K562 (cell line): ENCODE results near the gene CALY. TPM values are rescaled to one million over a fixed set of nuclear protein-coding genes. Genes with fewer than 3 reads are reported as not detected.

Source experiments
- SETDB1 ChIP-seq: IDR thresholded peaks from one replicate; pipeline ENCODE4 v1.6.1; 2012; ENCODE audit warnings: low read length, control low read depth, inconsistent platforms
- polyA plus RNA-seq, 8 experiments: library from polyadenylated mRNA; depleted of rRNA in 4 of 8; stranded (reverse) in 5 of 8; unstranded in 3 of 8; fragments of >200 nt; fragmentation: Nextera tagmentation in 2 of 8; fragmentation: Illumina TruSeq in 1 of 8; extraction: Ambion mirVana in 2 of 8; extraction: Trizol in 1 of 8; gene quantifications; 2 replicates each; pipeline versions ENCODE4 v1.2.1 to v1.2.3, GENCODE V29; 2011 to 2014; ENCODE audit warnings: inconsistent platforms in 1 of 8, missing spikeins in 1 of 8
- total RNA-seq, 7 experiments: library from RNA; depleted of rRNA in 6 of 7; stranded (reverse); fragments of >200 nt in 6 of 7; fragmentation: Illumina TruSeq in 2 of 7; extraction: Trizol in 2 of 7; gene quantifications; 2 replicates each; pipeline versions ENCODE4 v1.2.1 to v1.2.3, GENCODE V29; 2011 to 2021; ENCODE audit warnings: low replicate concordance in 1 of 7
- TF ChIP-seq, protein P1 (sequence below): fragments of 250-450 bp; sonication (Bioruptor Pico); IDR thresholded peaks from 2 replicates; pipeline ENCODE4 v1.4.0; 2020
- TF ChIP-seq, protein P2 (sequence below): fragments of 200-400 bp; formaldehyde crosslinking; IDR thresholded peaks from 2 replicates; pipeline ENCODE4 v1.6.1; 2017; ENCODE audit warnings: mild to moderate bottlenecking, low read depth, low read length, moderate library complexity

Gene CALY
- total and polyA plus RNA-seq, 9 of the 15 experiments (the other 6 are each of a cell fraction or from before 2014, with no cell fraction given), result not detected

DNA sequence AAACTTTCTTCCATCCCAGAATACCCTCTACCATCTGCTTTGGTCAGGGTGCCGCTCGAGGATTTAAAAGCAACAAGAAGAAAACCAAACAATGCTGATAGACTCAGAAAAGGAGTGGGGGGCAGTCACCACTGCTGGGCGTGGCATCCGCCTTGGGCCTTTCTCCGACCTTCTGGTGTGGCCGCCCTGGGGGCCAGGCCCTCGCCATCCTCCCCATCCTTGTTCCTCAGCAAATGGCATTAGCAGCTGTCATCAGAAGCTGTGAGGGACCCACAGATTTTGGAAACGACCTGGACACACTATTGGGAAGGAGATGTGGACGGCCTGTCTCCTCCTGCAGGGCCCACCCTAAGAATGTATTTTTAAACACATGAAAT lies 23.9 kb downstream of the CALY start (continued):
- TF ChIP-seq, protein P1, sequence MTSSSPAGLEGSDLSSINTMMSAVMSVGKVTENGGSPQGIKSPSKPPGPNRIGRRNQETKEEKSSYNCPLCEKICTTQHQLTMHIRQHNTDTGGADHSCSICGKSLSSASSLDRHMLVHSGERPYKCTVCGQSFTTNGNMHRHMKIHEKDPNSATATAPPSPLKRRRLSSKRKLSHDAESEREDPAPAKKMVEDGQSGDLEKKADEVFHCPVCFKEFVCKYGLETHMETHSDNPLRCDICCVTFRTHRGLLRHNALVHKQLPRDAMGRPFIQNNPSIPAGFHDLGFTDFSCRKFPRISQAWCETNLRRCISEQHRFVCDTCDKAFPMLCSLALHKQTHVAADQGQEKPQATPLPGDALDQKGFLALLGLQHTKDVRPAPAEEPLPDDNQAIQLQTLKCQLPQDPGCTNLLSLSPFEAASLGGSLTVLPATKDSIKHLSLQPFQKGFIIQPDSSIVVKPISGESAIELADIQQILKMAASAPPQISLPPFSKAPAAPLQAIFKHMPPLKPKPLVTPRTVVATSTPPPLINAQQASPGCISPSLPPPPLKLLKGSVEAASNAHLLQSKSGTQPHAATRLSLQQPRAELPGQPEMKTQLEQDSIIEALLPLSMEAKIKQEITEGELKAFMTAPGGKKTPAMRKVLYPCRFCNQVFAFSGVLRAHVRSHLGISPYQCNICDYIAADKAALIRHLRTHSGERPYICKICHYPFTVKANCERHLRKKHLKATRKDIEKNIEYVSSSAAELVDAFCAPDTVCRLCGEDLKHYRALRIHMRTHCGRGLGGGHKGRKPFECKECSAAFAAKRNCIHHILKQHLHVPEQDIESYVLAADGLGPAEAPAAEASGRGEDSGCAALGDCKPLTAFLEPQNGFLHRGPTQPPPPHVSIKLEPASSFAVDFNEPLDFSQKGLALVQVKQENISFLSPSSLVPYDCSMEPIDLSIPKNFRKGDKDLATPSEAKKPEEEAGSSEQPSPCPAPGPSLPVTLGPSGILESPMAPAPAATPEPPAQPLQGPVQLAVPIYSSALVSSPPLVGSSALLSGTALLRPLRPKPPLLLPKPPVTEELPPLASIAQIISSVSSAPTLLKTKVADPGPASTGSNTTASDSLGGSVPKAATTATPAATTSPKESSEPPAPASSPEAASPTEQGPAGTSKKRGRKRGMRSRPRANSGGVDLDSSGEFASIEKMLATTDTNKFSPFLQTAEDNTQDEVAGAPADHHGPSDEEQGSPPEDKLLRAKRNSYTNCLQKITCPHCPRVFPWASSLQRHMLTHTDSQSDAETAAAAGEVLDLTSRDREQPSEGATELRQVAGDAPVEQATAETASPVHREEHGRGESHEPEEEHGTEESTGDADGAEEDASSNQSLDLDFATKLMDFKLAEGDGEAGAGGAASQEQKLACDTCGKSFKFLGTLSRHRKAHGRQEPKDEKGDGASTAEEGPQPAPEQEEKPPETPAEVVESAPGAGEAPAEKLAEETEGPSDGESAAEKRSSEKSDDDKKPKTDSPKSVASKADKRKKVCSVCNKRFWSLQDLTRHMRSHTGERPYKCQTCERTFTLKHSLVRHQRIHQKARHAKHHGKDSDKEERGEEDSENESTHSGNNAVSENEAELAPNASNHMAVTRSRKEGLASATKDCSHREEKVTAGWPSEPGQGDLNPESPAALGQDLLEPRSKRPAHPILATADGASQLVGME (CRISPR knock-in tag), result no peak
- TF ChIP-seq, protein P2, sequence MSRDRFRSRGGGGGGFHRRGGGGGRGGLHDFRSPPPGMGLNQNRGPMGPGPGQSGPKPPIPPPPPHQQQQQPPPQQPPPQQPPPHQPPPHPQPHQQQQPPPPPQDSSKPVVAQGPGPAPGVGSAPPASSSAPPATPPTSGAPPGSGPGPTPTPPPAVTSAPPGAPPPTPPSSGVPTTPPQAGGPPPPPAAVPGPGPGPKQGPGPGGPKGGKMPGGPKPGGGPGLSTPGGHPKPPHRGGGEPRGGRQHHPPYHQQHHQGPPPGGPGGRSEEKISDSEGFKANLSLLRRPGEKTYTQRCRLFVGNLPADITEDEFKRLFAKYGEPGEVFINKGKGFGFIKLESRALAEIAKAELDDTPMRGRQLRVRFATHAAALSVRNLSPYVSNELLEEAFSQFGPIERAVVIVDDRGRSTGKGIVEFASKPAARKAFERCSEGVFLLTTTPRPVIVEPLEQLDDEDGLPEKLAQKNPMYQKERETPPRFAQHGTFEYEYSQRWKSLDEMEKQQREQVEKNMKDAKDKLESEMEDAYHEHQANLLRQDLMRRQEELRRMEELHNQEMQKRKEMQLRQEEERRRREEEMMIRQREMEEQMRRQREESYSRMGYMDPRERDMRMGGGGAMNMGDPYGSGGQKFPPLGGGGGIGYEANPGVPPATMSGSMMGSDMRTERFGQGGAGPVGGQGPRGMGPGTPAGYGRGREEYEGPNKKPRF, result no peak
- no peak for TF ChIP-seq SETDB1
